GM19328 (cell line): ENCODE results near the gene RSU1.
A peak's percentile ranks its signal among the peaks of the same experiment; 100 is the strongest.
"Not testable (repeated sequence)": the region's sequence is repeated elsewhere in the genome, so short reads cannot be mapped to it uniquely, and the experiment has no call there.

Source experiments
- ATAC-seq: cut with Tn5 transposase; IDR thresholded peaks from one replicate; pipeline ENCODE4 v1.9.1; 2021; ENCODE audit warnings: mild to moderate bottlenecking, moderate library complexity; ENCODE audit not compliant: unreplicated experiment

RSU1 gene

GRCh38 chr10:16817125-16818019, at the start of gene RSU1:
RSU1 (minus strand) TSS chr10:16817424; CDS start chr10:16817081, 343 bp downstream.
- peak; percentile 99 for ATAC-seq

- ATAC-seq = no peak
Observed at GRCh38 chr10:16866541-16867275, 49.5 kb upstream of the RSU1 start.

- no peak for ATAC-seq
Observed at GRCh38 chr10:16865766-16866165, 48.5 kb upstream of the RSU1 start.

GRCh38 chr10:16863766-16864165, 46.5 kb upstream of the RSU1 start:
- no peak for ATAC-seq

- ATAC-seq = no peak
Observed at GRCh38 chr10:16857419-16857818, 40.2 kb upstream of the RSU1 start.

- ATAC-seq = no peak
Observed at GRCh38 chr10:16856567-16856966, 39.3 kb upstream of the RSU1 start.

GRCh38 chr10:16856092-16856491, 38.9 kb upstream of the RSU1 start:
- ATAC-seq = no peak

GRCh38 chr10:16854623-16855022, 37.4 kb upstream of the RSU1 start:
- ATAC-seq = no peak

- ATAC-seq = no peak
Observed at GRCh38 chr10:16853809-16854208, 36.6 kb upstream of the RSU1 start.

- ATAC-seq = no peak
Observed at GRCh38 chr10:16853201-16853600, 36.0 kb upstream of the RSU1 start.

GRCh38 chr10:16852624-16853023, 35.4 kb upstream of the RSU1 start:
- ATAC-seq = no peak

GRCh38 chr10:16848562-16849154, 31.4 kb upstream of the RSU1 start:
- no peak for ATAC-seq

- ATAC-seq = no peak
Observed at GRCh38 chr10:16847644-16848043, 30.4 kb upstream of the RSU1 start.

- no peak for ATAC-seq
Observed at GRCh38 chr10:16845248-16845647, 28.0 kb upstream of the RSU1 start.

GRCh38 chr10:16843252-16843870, 26.1 kb upstream of the RSU1 start:
- ATAC-seq = no peak

- no peak for ATAC-seq
Observed at GRCh38 chr10:16835228-16835627, 18.0 kb upstream of the RSU1 start.

- ATAC-seq = no peak
Observed at GRCh38 chr10:16832351-16833080, 15.3 kb upstream of the RSU1 start.

- ATAC-seq = no peak
Observed at GRCh38 chr10:16828701-16829175, 11.5 kb upstream of the RSU1 start.

GRCh38 chr10:16828114-16828568, 10.9 kb upstream of the RSU1 start:
- ATAC-seq = peak; percentile 78

GRCh38 chr10:16827474-16827873, 10.2 kb upstream of the RSU1 start:
- not testable (repeated sequence) for ATAC-seq
